BJ (cell line): ENCODE results near the gene TAS1R1. TPM values are rescaled to one million over a fixed set of nuclear protein-coding genes. Genes with fewer than 3 reads are reported as not detected.

Experiments used
- CTCF ChIA-PET: fragments of 350-600 bp; formaldehyde crosslinking; extraction: SDS; loops from one replicate; lab custom pipeline; 2021; ENCODE audit warnings: antibody characterized with exemption, inconsistent platforms; lab: Yijun Ruan, JAX
- POLR2A ChIA-PET: fragments of 300-600 bp; sonication (Branson Sonifier 250); formaldehyde crosslinking; extraction: SDS; loops from one replicate; lab custom pipeline; 2021; ENCODE audit warnings: antibody characterized with exemption; lab: Charles Lee
- DNase-seq: peaks from one replicate; pipeline ENCODE4 v3.0.0-alpha.2; 2011; ENCODE audit warnings: low read depth
- H3K27me3 ChIP-seq: 2 replicates; pipeline ENCODE4 v1.6.0; 2011; ENCODE audit warnings: low read length; ENCODE audit not compliant: control insufficient read depth, insufficient read depth
- H3K36me3 ChIP-seq: 2 replicates; pipeline ENCODE4 v1.5.1; 2011; ENCODE audit warnings: low read length; ENCODE audit not compliant: control insufficient read depth, insufficient read depth
- H3K4me3 ChIP-seq: 2 replicates; pipeline ENCODE4 v1.5.1; 2011; ENCODE audit warnings: low read depth, mild to moderate bottlenecking, control low read depth, low read length
- CTCF ChIP-seq: IDR thresholded peaks from 2 replicates; pipeline ENCODE4 v1.5.1; 2011; ENCODE audit warnings: low read depth, mild to moderate bottlenecking, control low read depth, inconsistent platforms, low read length, moderate library complexity; ENCODE audit not compliant: insufficient read depth
- polyA minus RNA-seq: library from RNA; depleted of rRNA, polyadenylated mRNA; stranded (reverse); fragments of >200 nt; gene quantifications from 2 replicates; pipeline ENCODE4 v1.2.3, GENCODE V29; 2011; rRNA and poly(A)+ RNA removed
- polyA plus RNA-seq: library from polyadenylated mRNA; depleted of rRNA; stranded (reverse); fragments of >200 nt; gene quantifications from 2 replicates; pipeline ENCODE4 v1.2.3, GENCODE V29; 2011; rRNA removed

TAS1R1 gene
- polyA plus RNA-seq (0.16 and 0.25 TPM in 2 replicates), polyA minus RNA-seq (0.26 and 0.66 TPM in 2 replicates)

- Histone ChIP-seq H3K36me3 (peaks cover 3% of the 10 kb centered on the region), H3K4me3 (peak within 1 kb of the TSS; percentile 81), H3K27me3 (no peaks in the 10 kb centered on the region)
- DNase-seq, result no peak
- ChIA-PET CTCF (interaction anchor here (0.7 to 4.1 kb wide), 31 partner anchors 8 to 150 kb away, joined by 3 to 30 read pairs (median 5); partner anchors contain the start of genes KLHL21, PLEKHG5 and ZBTB48), POLR2A (no interaction called here)
- no peak for TF ChIP-seq CTCF
These were observed at the start of gene TAS1R1 for GRCh38 chr1:6554907-6555778. Gene TAS1R1, plus strand, starts transcription at chr1:6555307. Its CDS starts 67 bp downstream, at chr1:6555374.

- Histone ChIP-seq H3K4me3 (no peak overlapping the region), H3K27me3 (no peaks in the 10 kb centered on the region), H3K36me3 (no peaks in the 10 kb centered on the region)
- POLR2A ChIA-PET, result no interaction called here
- CTCF ChIA-PET, result interaction anchor here (0.8 to 1.6 kb wide), 2 partner anchors 12 kb away, joined by 3 to 5 read pairs; no protein-coding TSS in a partner anchor
- no peak for TF ChIP-seq CTCF
- no peak for DNase-seq
These were observed 49.5 kb upstream of the TAS1R1 start for GRCh38 chr1:6505367-6506209.

GRCh38 chr1:6506210-6507036, 48.7 kb upstream of the TAS1R1 start:
- no peak for DNase-seq
- no peak overlapping the region for H3K4me3 ChIP-seq
- no peaks in the 10 kb centered on the region for H3K36me3 ChIP-seq
- no peaks in the 10 kb centered on the region for H3K27me3 ChIP-seq
- POLR2A ChIA-PET, result no interaction called here
- CTCF ChIA-PET, result interaction anchor here (0.9 to 1.6 kb wide), 3 partner anchors 13 to 22 kb away, joined by 3 to 5 read pairs (median 5); partner anchors contain the start of gene PLEKHG5
- TF ChIP-seq CTCF, result no peak

GRCh38 chr1:6507037-6507428, 48.1 kb upstream of the TAS1R1 start:
- no peaks in the 10 kb centered on the region for H3K36me3 ChIP-seq
- no peak for TF ChIP-seq CTCF
- POLR2A ChIA-PET, result no interaction called here
- no peak overlapping the region for H3K4me3 ChIP-seq
- no peak for DNase-seq
- CTCF ChIA-PET, result interaction anchor here (0.7 to 1.6 kb wide), 4 partner anchors 13 to 35 kb away, joined by 3 to 5 read pairs (median 4); partner anchors contain the start of gene PLEKHG5
- H3K27me3 ChIP-seq, result no peaks in the 10 kb centered on the region
